HCT116 (cell line): ENCODE data around the gene PIGO.

Experiments
- ATF3 ChIP-seq: IDR thresholded peaks from 2 replicates; pipeline ENCODE4 v1.6.1; 2012
- CTCF ChIP-seq, 3 experiments: fragments of 200-600 bp in 1 of 3; sonication (generic) in 1 of 3; IDR thresholded peaks in 2 of 3; conservative IDR thresholded peaks in 1 of 3; 2 replicates each; pipeline ENCODE4 v1.5.1; 2012 to 2017; ENCODE audit warnings: low read depth in 2 of 3, low read length in 2 of 3, antibody characterized with exemption in 1 of 3, borderline replicate concordance in 1 of 3, control low read depth in 1 of 3, mild to moderate bottlenecking in 1 of 3, mixed read lengths in 1 of 3, mixed run types in 1 of 3, moderate library complexity in 1 of 3; ENCODE audit not compliant: insufficient read depth in 1 of 3
- JUND ChIP-seq: IDR thresholded peaks from 2 replicates; pipeline ENCODE4 v1.6.1; 2012
- POLR2AphosphoS5 ChIP-seq: IDR thresholded peaks from 2 replicates; pipeline ENCODE4 v1.6.1; 2011; ENCODE audit warnings: mild to moderate bottlenecking, low read depth, low read length, moderate library complexity

GRCh38 chr9:35060548-35061207, 35.7 kb downstream of the PIGO start:
- TF ChIP-seq CTCF (IDR thresholded peaks at IDR 0.05 in 2 of 3, conservative IDR thresholded peaks at IDR 0.05 in 1 of 3; ENCODE audit: borderline replicate concordance in 1 of 3, insufficient read depth in 1 of 3, low read depth in 2 of 3, low read length in 2 of 3) (no peak), ATF3 (no peak), JUND (no peak), POLR2AphosphoS5 (no peak)
